GM12878 (cell line): Measurements from ENCODE around the gene CDH5. TPM values are rescaled to one million over a fixed set of nuclear protein-coding genes. Genes with fewer than 3 reads are reported as not detected.

Experiments used
- ATAC-seq: fragments of 200-7000 bp; cut with Tn5 transposase; 3 replicates; pipeline ENCODE4 v1.9.1; 2020; ENCODE audit warnings: mild to moderate bottlenecking, moderate library complexity
- BruUV-seq: library from RNA; stranded (reverse); fragments of 400-500 nt; replicated peaks from 2 replicates; lab custom pipeline; 2021; lab: Mats Ljungman, UMichigan
- CTCF ChIA-PET: fragments of 300-600 bp; sonication (Branson Sonifier 250); formaldehyde crosslinking; extraction: SDS; loops from one replicate; lab custom pipeline; 2021; ENCODE audit warnings: inconsistent platforms; lab: Yijun Ruan, JAX
- POLR2A ChIA-PET: fragments of 350-600 bp; formaldehyde crosslinking; extraction: SDS; loops from one replicate; lab custom pipeline; 2021; ENCODE audit warnings: inconsistent platforms; lab: Charles Lee
- RAD21 ChIA-PET: fragments of 300-600 bp; sonication (Branson Sonifier 250); formaldehyde crosslinking; loops from one replicate; lab custom pipeline; 2023; ENCODE audit warnings: antibody characterized with exemption; ENCODE audit not compliant: unreplicated experiment; lab: Charles Lee
- SMC1A ChIA-PET: fragments of 300-600 bp; sonication (Branson Sonifier 250); formaldehyde crosslinking; loops from one replicate; lab custom pipeline; 2023; ENCODE audit not compliant: unreplicated experiment, uncharacterized antibody; lab: Charles Lee
- DNase-seq: peaks from one replicate; pipeline ENCODE4 v3.0.0-alpha.2; 2011; ENCODE audit warnings: low read depth, low spot score
- FAIRE-seq: peaks from 3 replicates; lab custom pipeline; 2011; peaks lifted over from hg19 to GRCh38; lab: Jason Lieb, UNC
- H2AFZ ChIP-seq: 2 replicates; pipeline ENCODE4 v1.6.0; 2011; ENCODE audit warnings: low read depth, low read length, control low read depth; ENCODE audit not compliant: control insufficient read depth
- H3K27ac ChIP-seq: 2 replicates; pipeline ENCODE4 v1.5.1; 2011; ENCODE audit warnings: control low read depth; ENCODE audit not compliant: control insufficient read depth, insufficient read depth
- H3K27me3 ChIP-seq, 2 experiments: replicated peaks in 1 of 2; 2 replicates each; pipeline versions ENCODE4 v1.6.0 to v1.6.1; 2011; ENCODE audit warnings: low read length in 1 of 2; ENCODE audit not compliant: control insufficient read depth in 2 of 2, insufficient read depth in 2 of 2
- H3K36me3 ChIP-seq, 2 experiments: 2 replicates each; pipeline ENCODE4 v1.5.1; 2011; ENCODE audit warnings: low read length in 1 of 2; ENCODE audit not compliant: control insufficient read depth in 2 of 2, insufficient read depth in 2 of 2
- H3K4me1 ChIP-seq: 2 replicates; pipeline ENCODE4 v1.6.1; 2011; ENCODE audit warnings: mild to moderate bottlenecking, low read length, moderate library complexity, mixed read lengths; ENCODE audit not compliant: control insufficient read depth, insufficient read depth
- H3K4me2 ChIP-seq: 2 replicates; pipeline ENCODE4 v1.6.0; 2011; ENCODE audit warnings: control low read depth; ENCODE audit not compliant: control insufficient read depth, insufficient read depth
- H3K4me3 ChIP-seq: fragments of 200-600 bp; sonication (generic); 2 replicates; pipeline ENCODE4 v1.5.1; 2016
- H3K79me2 ChIP-seq: 2 replicates; pipeline ENCODE4 v1.6.0; 2011; ENCODE audit warnings: low read length; ENCODE audit not compliant: control insufficient read depth, insufficient read depth
- H3K9ac ChIP-seq: 2 replicates; pipeline ENCODE4 v1.8.0; 2011; ENCODE audit warnings: low read length, control low read depth, mixed read lengths; ENCODE audit not compliant: control insufficient read depth, insufficient read depth
- H3K9me3 ChIP-seq: replicated peaks from 3 replicates; pipeline ENCODE4 v1.5.1; 2011; ENCODE audit warnings: mild to moderate bottlenecking, low read length; ENCODE audit not compliant: control insufficient read depth, insufficient read depth
- H4K20me1 ChIP-seq: 2 replicates; pipeline ENCODE4 v1.6.0; 2011; ENCODE audit not compliant: control insufficient read depth, insufficient read depth
- BRCA1 ChIP-seq: IDR thresholded peaks from 2 replicates; pipeline ENCODE4 v1.6.1; 2011; ENCODE audit warnings: low read depth, low read length, improper control_type of control experiment
- DPF2 ChIP-seq: fragments of 450-650 bp; IDR thresholded peaks from 2 replicates; pipeline ENCODE4 v1.6.1; 2017; ENCODE audit warnings: mild to moderate bottlenecking
- EP300 ChIP-seq, 2 experiments: fragments of 150-350 bp in 1 of 2; IDR thresholded peaks; 2 replicates each; pipeline ENCODE4 v1.6.1; 2011 to 2012; ENCODE audit warnings: low read depth in 2 of 2, low read length in 2 of 2, borderline replicate concordance in 1 of 2, improper control_type of control experiment in 1 of 2, inconsistent platforms in 1 of 2; ENCODE audit not compliant: control insufficient read depth in 1 of 2
- EZH2 ChIP-seq: IDR thresholded peaks from 2 replicates; pipeline ENCODE4 v1.6.1; 2012; ENCODE audit warnings: low read depth, mild to moderate bottlenecking, control low read depth, inconsistent platforms, low read length, borderline replicate concordance; ENCODE audit not compliant: control insufficient read depth
- GATAD2B ChIP-seq: fragments of 450-650 bp; conservative IDR thresholded peaks from 2 replicates; pipeline ENCODE4 v1.6.1; 2017; ENCODE audit warnings: low read depth, mild to moderate bottlenecking, moderate library complexity
- HCFC1 ChIP-seq: fragments of 150-350 bp; IDR thresholded peaks from 2 replicates; pipeline ENCODE4 v1.6.1; 2014; ENCODE audit warnings: low read length
- IRF5 ChIP-seq: fragments of 450-650 bp; IDR thresholded peaks from 2 replicates; pipeline ENCODE4 v1.6.1; 2017; ENCODE audit warnings: borderline replicate concordance
- JUNB ChIP-seq: IDR thresholded peaks from 2 replicates; pipeline ENCODE4 v1.6.1; 2016; ENCODE audit warnings: antibody characterized with exemption, mild to moderate bottlenecking
- KDM1A ChIP-seq: fragments of 200-600 bp; sonication (generic); IDR thresholded peaks from 2 replicates; pipeline ENCODE4 v1.6.1; 2016; ENCODE audit warnings: borderline replicate concordance
- MEF2B ChIP-seq: fragments of 450-650 bp; IDR thresholded peaks from 2 replicates; pipeline ENCODE4 v1.6.1; 2018; ENCODE audit warnings: mild to moderate bottlenecking, moderate library complexity; ENCODE audit not compliant: partially characterized antibody, poor library complexity, severe bottlenecking
- POLR2AphosphoS2 ChIP-seq: IDR thresholded peaks from 2 replicates; pipeline ENCODE4 v1.6.1; 2011; ENCODE audit warnings: low read depth, mild to moderate bottlenecking, low read length, improper control_type of control experiment, moderate library complexity
- YBX1 ChIP-seq: fragments of 450-650 bp; IDR thresholded peaks from 2 replicates; pipeline ENCODE4 v1.6.1; 2016; ENCODE audit warnings: antibody characterized with exemption
- WGBS: methylation state at CpG from one replicate; pipeline ENCODE4 v1.1.6; 2016; ENCODE audit warnings: low lambda C conversion rate; ENCODE audit not compliant: insufficient replicate concordance, insufficient coverage; ENCODE audit errors: missing lambda C conversion rate; 5-methylcytosine and 5-hydroxymethylcytosine counted together
- in situ Hi-C: fragments of 300-500 bp; cut with MboI; formaldehyde crosslinking; loops from 9 replicates; pipeline ENCODE4 v1.14.3; 2018; ENCODE audit warnings: mixed read lengths
- intact Hi-C: fragments of 100-400 bp; cut with micrococcal nuclease; formaldehyde crosslinking; loops from one replicate; pipeline ENCODE4 v1.14.2; 2022; ENCODE audit not compliant: unreplicated experiment
- polyA plus RNA-seq, 11 experiments: library from polyadenylated mRNA; depleted of rRNA in 4 of 11; unstranded in 6 of 11; stranded (reverse) in 5 of 11; fragments of >200 nt; fragmentation: Nextera tagmentation in 4 of 11; fragmentation: Illumina TruSeq in 1 of 11; extraction: Ambion mirVana in 4 of 11; extraction: Trizol in 1 of 11; gene quantifications; 1 replicate in 1 of 11; 2 replicates in 10 of 11; pipeline versions ENCODE4 v1.2.1 to v1.2.3, GENCODE V29; 2011 to 2016; ENCODE audit warnings: inconsistent platforms in 2 of 11, missing spikeins in 2 of 11, low read depth in 1 of 11
- total RNA-seq, 4 experiments: library from RNA; depleted of rRNA in 3 of 4; stranded (reverse); fragments of >200 nt in 3 of 4; fragmentation: Illumina TruSeq in 1 of 4; extraction: Trizol in 1 of 4; gene quantifications; 2 replicates each; pipeline versions ENCODE4 v1.2.1 to v1.2.3, GENCODE V29; 2013 to 2021
- TF ChIP-seq, protein P1 (sequence below): fragments of 450-650 bp; IDR thresholded peaks from 2 replicates; pipeline ENCODE4 v1.6.1; 2017; ENCODE audit warnings: mild to moderate bottlenecking, moderate library complexity

CDH5 gene
- total and polyA plus RNA-seq, 10 of the 15 experiments (the other 5 are each of a cell fraction or from before 2014, with no cell fraction given): not detected

- ATAC-seq: no peak
- WGBS: 60% methylated on average over 8 of the region's 12 CpGs
These were observed 35.7 kb downstream of the CDH5 start for GRCh38 chr16:66402166-66402565.

More at GRCh38 chr16:66402166-66402565, 35.7 kb downstream of the CDH5 start:
- ChIA-PET SMC1A (no interaction called here), CTCF (no interaction called here), RAD21 (no interaction called here), POLR2A (no interaction called here)
- Histone ChIP-seq H3K4me1 (peaks cover 4% of the 10 kb centered on the region; the same call in 1 of the 2 replicates), H2AFZ (no peak overlapping the region), H3K36me3 (no peaks in the 10 kb centered on the region), H3K79me2 (no peaks in the 10 kb centered on the region), H4K20me1 (no peaks in the 10 kb centered on the region), H3K27me3 (peaks cover 2 to 4% of the 10 kb centered on the region in 2 experiments; a peak in 3 of 4 replicates), H3K4me3 (no peak overlapping the region), H3K9ac (no peak overlapping the region), H3K9me3 (no peaks in the 10 kb centered on the region; the same call in 2 of the 3 replicates), H3K27ac (no peak overlapping the region), H3K4me2 (no peak overlapping the region)
- TF ChIP-seq GATAD2B: no peak
- no peak for TF ChIP-seq HCFC1
- TF ChIP-seq EP300 (IDR thresholded peaks at IDR 0.05; ENCODE audit: borderline replicate concordance in 1 of 2, control insufficient read depth in 1 of 2, low read depth in 2 of 2, low read length in 2 of 2): no peak
- TF ChIP-seq EZH2: no peak
- no peak for TF ChIP-seq MEF2B
- TF ChIP-seq KDM1A: no peak
- TF ChIP-seq YBX1: no peak
- no peak for TF ChIP-seq JUNB
- TF ChIP-seq DPF2: no peak
- no peak for TF ChIP-seq BRCA1
- TF ChIP-seq, protein P1, sequence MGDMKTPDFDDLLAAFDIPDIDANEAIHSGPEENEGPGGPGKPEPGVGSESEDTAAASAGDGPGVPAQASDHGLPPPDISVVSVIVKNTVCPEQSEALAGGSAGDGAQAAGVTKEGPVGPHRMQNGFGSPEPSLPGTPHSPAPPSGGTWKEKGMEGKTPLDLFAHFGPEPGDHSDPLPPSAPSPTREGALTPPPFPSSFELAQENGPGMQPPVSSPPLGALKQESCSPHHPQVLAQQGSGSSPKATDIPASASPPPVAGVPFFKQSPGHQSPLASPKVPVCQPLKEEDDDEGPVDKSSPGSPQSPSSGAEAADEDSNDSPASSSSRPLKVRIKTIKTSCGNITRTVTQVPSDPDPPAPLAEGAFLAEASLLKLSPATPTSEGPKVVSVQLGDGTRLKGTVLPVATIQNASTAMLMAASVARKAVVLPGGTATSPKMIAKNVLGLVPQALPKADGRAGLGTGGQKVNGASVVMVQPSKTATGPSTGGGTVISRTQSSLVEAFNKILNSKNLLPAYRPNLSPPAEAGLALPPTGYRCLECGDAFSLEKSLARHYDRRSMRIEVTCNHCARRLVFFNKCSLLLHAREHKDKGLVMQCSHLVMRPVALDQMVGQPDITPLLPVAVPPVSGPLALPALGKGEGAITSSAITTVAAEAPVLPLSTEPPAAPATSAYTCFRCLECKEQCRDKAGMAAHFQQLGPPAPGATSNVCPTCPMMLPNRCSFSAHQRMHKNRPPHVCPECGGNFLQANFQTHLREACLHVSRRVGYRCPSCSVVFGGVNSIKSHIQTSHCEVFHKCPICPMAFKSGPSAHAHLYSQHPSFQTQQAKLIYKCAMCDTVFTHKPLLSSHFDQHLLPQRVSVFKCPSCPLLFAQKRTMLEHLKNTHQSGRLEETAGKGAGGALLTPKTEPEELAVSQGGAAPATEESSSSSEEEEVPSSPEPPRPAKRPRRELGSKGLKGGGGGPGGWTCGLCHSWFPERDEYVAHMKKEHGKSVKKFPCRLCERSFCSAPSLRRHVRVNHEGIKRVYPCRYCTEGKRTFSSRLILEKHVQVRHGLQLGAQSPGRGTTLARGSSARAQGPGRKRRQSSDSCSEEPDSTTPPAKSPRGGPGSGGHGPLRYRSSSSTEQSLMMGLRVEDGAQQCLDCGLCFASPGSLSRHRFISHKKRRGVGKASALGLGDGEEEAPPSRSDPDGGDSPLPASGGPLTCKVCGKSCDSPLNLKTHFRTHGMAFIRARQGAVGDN: no peak
- no peak for TF ChIP-seq POLR2AphosphoS2
- no peak for TF ChIP-seq IRF5
- no TSS peak for BruUV-seq
- DNase-seq (no peak), FAIRE-seq (no peak)
- in situ Hi-C loops (no loop called here), intact Hi-C loops (no loop called here)
